Posterior cingulate gyrus (tissue), 11 donors: Measurements from ENCODE around the gene PDIA6.
A peak's percentile ranks its signal among the peaks of the same experiment; 100 is the strongest.

Experiments used
- DNase-seq, 10 donors: peaks; one replicate each; pipeline versions ENCODE4 v3.0.0 to v3.0.0-alpha.2; 2020 to 2021; ENCODE audit warnings: mixed read lengths in 3 of 10
- intact Hi-C: fragments of 100-400 bp; cut with DNase I; formaldehyde crosslinking; loops from one replicate; pipeline ENCODE4 v1.15.1; 2023

Gene PDIA6

GRCh38 chr2:10771786-10772185, 40.8 kb downstream of the PDIA6 start:
- peak in 2 of 10 donors; percentile 57 to 66 for DNase-seq
- intact Hi-C loops = no loop called here

GRCh38 chr2:10770956-10771750, 41.4 kb downstream of the PDIA6 start:
- intact Hi-C loops = no loop called here
- peak in 2 of 10 donors; percentile 67 to 73 for DNase-seq

- DNase-seq = peak in 2 of 10 donors; percentile 54 to 61
- intact Hi-C loops = no loop called here
These were observed 44.5 kb downstream of the PDIA6 start for GRCh38 chr2:10768063-10768507.

- peak in 1 of 10 donors; percentile 45 for DNase-seq
- intact Hi-C loops = no loop called here
These were observed 46.7 kb downstream of the PDIA6 start for GRCh38 chr2:10765914-10766313.

- peak in 2 of 10 donors; percentile 55 to 77 for DNase-seq
- intact Hi-C loops = no loop called here
These were observed 47.1 kb downstream of the PDIA6 start for GRCh38 chr2:10765461-10765860.

GRCh38 chr2:10764896-10765295, 47.7 kb downstream of the PDIA6 start:
- peak in 1 of 10 donors; percentile 16 for DNase-seq
- intact Hi-C loops = no loop called here

GRCh38 chr2:10764096-10764785, 48.3 kb downstream of the PDIA6 start:
- intact Hi-C loops = no loop called here
- DNase-seq = peak in 1 of 10 donors; percentile 50

GRCh38 chr2:10763461-10763800, 49.2 kb downstream of the PDIA6 start:
- DNase-seq = peak in 1 of 10 donors; percentile 47

GRCh38 chr2:10762651-10763460, 49.7 kb downstream of the PDIA6 start:
- intact Hi-C loops = no loop called here
- peak in 3 of 10 donors; percentile 31 to 67 (median 63) for DNase-seq

More at GRCh38 chr2:10763461-10763800, 49.2 kb downstream of the PDIA6 start:
- intact Hi-C loops = no loop called here

- peak in 1 of 10 donors; percentile 69 for DNase-seq
- intact Hi-C loops = no loop called here
These were observed 51.0 kb downstream of the PDIA6 start for GRCh38 chr2:10761591-10761990.

GRCh38 chr2:10760794-10761504, 51.6 kb downstream of the PDIA6 start:
- peak in 2 of 10 donors; percentile 31 to 54 for DNase-seq
- intact Hi-C loops = no loop called here

GRCh38 chr2:10759151-10759714, 53.4 kb downstream of the PDIA6 start:
- DNase-seq = peak in 3 of 10 donors; percentile 47 to 51 (median 50)
- intact Hi-C loops = no loop called here

GRCh38 chr2:10757814-10758286, 54.7 kb downstream of the PDIA6 start:
- intact Hi-C loops = no loop called here
- DNase-seq = peak in 1 of 10 donors; percentile 37

- intact Hi-C loops = no loop called here
- DNase-seq = peak in 1 of 10 donors; percentile 35
These were observed 57.0 kb downstream of the PDIA6 start for GRCh38 chr2:10755621-10756020.

GRCh38 chr2:10753876-10754275, 58.7 kb downstream of the PDIA6 start:
- intact Hi-C loops = no loop called here
- peak in 1 of 10 donors; percentile 49 for DNase-seq

GRCh38 chr2:10753156-10753555, 59.4 kb downstream of the PDIA6 start:
- DNase-seq = no peak
- intact Hi-C loops = no loop called here

- peak in 1 of 10 donors; percentile 52 for DNase-seq
- intact Hi-C loops = no loop called here
These were observed 60.3 kb downstream of the PDIA6 start for GRCh38 chr2:10752236-10752635.

GRCh38 chr2:10750610-10751009, 62.0 kb downstream of the PDIA6 start:
- DNase-seq = no peak
- intact Hi-C loops = no loop called here

GRCh38 chr2:10742666-10743065, 69.9 kb downstream of the PDIA6 start:
- DNase-seq = peak in 1 of 10 donors; percentile 57

GRCh38 chr2:10741139-10741538, 71.4 kb downstream of the PDIA6 start:
- intact Hi-C loops = no loop called here
- DNase-seq = no peak

More at GRCh38 chr2:10742666-10743065, 69.9 kb downstream of the PDIA6 start:
- intact Hi-C loops = no loop called here
